Inflammatory macrophage treated with lipopolysaccharide for 4 hours (primary cell): ENCODE data around the gene HOXA2.
A peak's percentile ranks its signal among the peaks of the same experiment; 100 is the strongest.

ENCODE experiments used
- DNase-seq: peaks from one replicate; pipeline ENCODE4 v3.0.0-alpha.2; 2020

The HOXA2 gene

DNA sequence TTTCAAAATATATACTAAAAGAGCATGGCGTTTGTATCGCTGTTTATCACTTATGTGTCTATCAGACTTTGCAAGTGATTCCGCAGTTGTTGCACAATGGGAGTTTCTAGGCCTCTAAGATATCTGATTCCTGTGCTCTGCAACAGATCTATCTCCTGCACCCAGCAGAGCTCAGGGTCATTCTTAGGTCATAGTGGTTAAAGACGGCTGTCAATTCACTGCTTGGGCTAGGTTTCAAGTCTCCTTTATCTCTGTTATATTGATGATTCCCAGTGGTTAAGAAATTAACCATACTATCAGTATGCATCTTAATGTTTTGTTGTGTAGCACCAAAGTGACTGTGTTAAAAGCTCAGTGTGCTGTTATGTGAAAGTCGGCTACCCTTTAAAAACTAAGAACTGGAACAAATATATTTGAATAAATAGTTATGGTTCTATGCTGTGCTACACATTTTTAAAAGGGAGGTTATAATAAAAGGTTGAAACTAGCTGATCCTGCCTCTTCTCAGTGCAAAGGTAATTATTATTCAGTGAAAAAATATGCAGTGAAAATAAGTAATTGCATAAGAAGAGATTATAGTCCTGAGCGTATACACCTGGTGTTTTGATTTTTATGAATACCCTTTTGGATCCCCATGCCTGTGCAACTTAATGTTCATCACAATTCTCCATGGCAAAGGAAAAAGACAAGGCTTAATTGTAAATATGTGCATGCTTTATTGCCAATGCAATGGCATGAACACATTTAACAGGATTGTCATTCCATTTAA lies 30.7 kb downstream of the HOXA2 start:
- DNase-seq: no peak

GRCh38 chr7:27068259-27068658 lies 34.2 kb downstream of the HOXA2 start:
- DNase-seq: peak; percentile 41

- no peak for DNase-seq
Observed at GRCh38 chr7:27066148-27066547, 36.3 kb downstream of the HOXA2 start.

DNA sequence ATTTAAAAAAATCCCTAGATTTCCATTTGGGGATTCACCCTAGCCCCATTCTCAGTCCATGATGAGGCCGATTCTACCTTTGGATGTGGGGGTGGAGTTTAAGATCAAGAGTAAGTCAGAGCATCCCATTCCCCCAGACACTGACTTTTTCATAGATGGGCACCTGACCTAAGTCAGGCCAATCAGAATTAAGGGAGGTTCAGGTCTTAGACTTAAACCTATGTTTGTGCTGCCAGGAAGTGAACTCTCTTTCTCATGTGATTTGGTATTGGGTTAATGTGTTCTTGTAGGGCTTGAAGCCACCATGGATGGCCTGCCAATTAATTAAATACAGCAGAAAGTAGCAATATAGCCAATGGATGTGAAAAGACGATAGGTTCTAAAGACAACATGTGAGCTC lies 36.8 kb downstream of the HOXA2 start:
- DNase-seq: no peak

GRCh38 chr7:27064661-27065060 lies 37.8 kb downstream of the HOXA2 start:
- no peak for DNase-seq

DNA sequence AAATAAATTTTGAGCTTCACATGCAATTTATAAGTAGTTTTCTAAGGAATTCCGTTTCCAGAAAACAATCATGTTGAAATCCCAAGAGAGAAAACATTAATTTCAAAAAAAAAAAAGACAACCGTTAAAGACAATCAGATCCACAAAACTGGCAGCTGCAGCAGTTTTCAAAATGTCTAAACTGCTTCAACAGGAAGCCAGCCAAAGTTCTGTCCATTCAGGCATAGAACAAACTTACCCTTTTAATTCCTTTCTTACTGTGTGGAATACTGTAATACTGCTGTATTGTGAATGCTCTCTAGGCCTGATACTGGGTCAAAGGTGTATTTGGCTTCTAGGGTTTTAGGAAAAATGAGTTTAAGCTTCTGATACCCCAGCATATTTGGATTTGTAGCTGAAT lies 38.3 kb downstream of the HOXA2 start:
- no peak for DNase-seq

- no peak for DNase-seq
Observed at GRCh38 chr7:27062946-27063345, 39.5 kb downstream of the HOXA2 start.

DNA sequence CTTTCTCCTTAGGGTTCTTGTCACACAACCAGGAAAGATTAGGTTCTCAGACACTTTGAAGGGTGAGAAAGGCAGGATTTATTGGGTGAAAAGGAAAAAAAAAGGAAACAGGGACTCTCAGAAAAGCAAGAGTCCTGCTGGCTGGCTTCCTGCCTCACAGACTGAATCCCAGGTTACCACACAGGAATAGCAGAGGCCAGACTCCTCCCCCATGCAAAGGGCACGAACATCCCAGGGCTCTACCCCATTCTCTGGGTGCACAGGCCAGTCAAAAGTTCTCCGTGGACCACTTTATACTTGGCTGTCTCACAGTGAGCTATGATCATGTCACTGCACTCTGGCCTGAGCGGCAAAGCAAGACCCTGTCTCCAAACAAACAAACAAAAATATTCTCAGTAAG lies 49.3 kb downstream of the HOXA2 start:
- DNase-seq: no peak

- no peak for DNase-seq
Observed at GRCh38 chr7:27051451-27051850, 51.0 kb downstream of the HOXA2 start.
